HEK293 (cell line): ENCODE measurements around the gene SLC6A9.

Experiments
- ZBTB8A ChIP-seq: fragments of 450-650 bp; formaldehyde crosslinking; IDR thresholded peaks from 2 replicates; pipeline ENCODE4 v1.5.1; 2016; ENCODE audit warnings: missing biosample characterization, missing genetic modification characterization
- ZNF777 ChIP-seq: fragments of 450-650 bp; formaldehyde crosslinking; IDR thresholded peaks from 2 replicates; pipeline ENCODE4 v1.5.1; 2017; ENCODE audit warnings: missing biosample characterization, missing genetic modification characterization, borderline replicate concordance
- TF ChIP-seq, protein P1 (sequence below): fragments of 450-650 bp; formaldehyde crosslinking; IDR thresholded peaks from 2 replicates; pipeline ENCODE4 v1.5.1; 2016; ENCODE audit warnings: missing biosample characterization, missing genetic modification characterization

DNA sequence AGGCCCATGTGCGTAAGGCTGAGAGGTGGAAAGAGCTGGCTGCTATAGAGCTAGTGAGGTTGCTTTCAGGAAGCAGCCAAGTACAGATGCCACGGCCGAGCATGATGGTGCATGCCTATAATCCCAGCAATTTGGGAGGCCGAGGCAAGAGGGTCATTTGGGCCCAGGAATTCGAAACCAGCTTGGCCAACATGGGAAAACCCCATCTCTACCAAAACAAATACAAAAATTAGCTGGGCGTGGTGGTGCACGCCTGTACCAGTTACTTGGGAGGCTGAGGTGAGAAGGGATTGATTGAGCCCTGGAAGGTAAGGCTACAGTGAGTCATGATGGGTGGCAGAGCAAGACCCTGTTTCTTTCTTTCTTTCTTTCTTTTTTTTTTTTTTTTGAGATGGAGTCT is 37.2 kb downstream of the SLC6A9 start:
- TF ChIP-seq, protein P1, sequence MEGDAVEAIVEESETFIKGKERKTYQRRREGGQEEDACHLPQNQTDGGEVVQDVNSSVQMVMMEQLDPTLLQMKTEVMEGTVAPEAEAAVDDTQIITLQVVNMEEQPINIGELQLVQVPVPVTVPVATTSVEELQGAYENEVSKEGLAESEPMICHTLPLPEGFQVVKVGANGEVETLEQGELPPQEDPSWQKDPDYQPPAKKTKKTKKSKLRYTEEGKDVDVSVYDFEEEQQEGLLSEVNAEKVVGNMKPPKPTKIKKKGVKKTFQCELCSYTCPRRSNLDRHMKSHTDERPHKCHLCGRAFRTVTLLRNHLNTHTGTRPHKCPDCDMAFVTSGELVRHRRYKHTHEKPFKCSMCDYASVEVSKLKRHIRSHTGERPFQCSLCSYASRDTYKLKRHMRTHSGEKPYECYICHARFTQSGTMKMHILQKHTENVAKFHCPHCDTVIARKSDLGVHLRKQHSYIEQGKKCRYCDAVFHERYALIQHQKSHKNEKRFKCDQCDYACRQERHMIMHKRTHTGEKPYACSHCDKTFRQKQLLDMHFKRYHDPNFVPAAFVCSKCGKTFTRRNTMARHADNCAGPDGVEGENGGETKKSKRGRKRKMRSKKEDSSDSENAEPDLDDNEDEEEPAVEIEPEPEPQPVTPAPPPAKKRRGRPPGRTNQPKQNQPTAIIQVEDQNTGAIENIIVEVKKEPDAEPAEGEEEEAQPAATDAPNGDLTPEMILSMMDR (tag by site-specific recombination): no peak
- TF ChIP-seq ZBTB8A (tag by site-specific recombination) (no peak), ZNF777 (no peak)
